ENCODE results near the gene CDK3.

Gene CDK3

DNA sequence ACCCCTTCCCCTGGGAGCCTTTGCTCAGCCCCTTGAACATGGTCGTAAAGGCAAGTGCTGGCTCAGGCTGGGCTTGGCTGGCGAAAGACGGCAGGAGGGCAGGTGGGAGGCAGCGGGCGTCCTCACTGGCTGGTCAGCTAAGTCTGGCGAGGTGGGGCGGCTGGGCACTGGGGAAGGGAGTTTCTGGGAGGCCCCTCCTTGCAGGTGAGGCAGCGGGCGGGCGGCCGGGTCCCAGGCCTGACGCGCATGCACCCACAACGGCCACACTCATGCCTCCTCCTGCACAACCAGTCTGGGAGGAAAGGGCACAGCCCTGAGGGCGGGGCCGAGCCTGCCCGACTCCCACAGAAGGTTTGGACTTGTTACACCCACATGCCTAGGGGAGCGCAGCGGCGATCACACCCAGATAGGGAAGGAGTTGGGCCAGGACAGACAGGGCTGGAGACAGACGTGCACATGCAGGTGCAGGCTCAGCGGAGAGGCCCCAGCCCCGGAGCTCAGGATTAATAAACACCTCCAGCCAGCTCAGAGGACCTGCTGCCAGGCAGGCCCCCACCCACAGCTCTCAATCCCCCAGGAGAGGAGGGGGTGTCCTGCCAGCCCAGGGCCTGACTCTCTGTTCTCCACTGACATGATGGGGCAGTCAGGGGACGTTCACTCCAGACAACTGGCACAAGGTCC lies 26.6 kb downstream of the CDK3 start, which contains the start of gene EVPL:
Gene EVPL, minus strand, starts transcription at position 148 of the 681 bp plus-strand sequence. Its CDS starts 108 bp downstream, at position 40.
- WGBS (ENCODE audit: insufficient coverage): 48% methylated on average over 15 of the region's 24 CpGs
- peak within 1 kb of the TSS in 2 of 7 experiments; percentile 19 to 55 for H3K4me3 ChIP-seq (ENCODE audit: control insufficient read depth in 1 of 7, extremely low read depth in 1 of 7, insufficient read depth in 4 of 7, low read depth in 2 of 7, low read length in 6 of 7)

GRCh38 chr17:76032073-76032779 lies 31.6 kb downstream of the CDK3 start:
- H3K4me3 ChIP-seq (ENCODE audit: control insufficient read depth in 1 of 7, extremely low read depth in 1 of 7, insufficient read depth in 4 of 7, low read depth in 2 of 7, low read length in 6 of 7): no peak overlapping the region
- peaks cover 0 to 46% (median 35%) of the 10 kb centered on the region in 4 experiments for H3K4me1 ChIP-seq (ENCODE audit: control extremely low read depth in 1 of 4, control insufficient read depth in 4 of 4, insufficient read depth in 4 of 4, low read length in 3 of 4)
- CTCF ChIA-PET: interaction anchor here (0.9 to 9.9 kb wide), 8 partner anchors 14 to 33 kb away, joined by 3 to 104 read pairs (median 4); no protein-coding TSS in a partner anchor
- peaks cover 0 to 9% (median 0%) of the 10 kb centered on the region in 5 experiments for H3K9me3 ChIP-seq (ENCODE audit: control extremely low read depth in 1 of 5, control insufficient read depth in 4 of 5, insufficient read depth in 2 of 5, low read depth in 1 of 5, low read length in 4 of 5)
- peaks cover 0 to 4% (median 2%) of the 10 kb centered on the region in 4 experiments for H3K36me3 ChIP-seq (ENCODE audit: control insufficient read depth in 4 of 4, insufficient read depth in 4 of 4, low read length in 3 of 4)
- no peaks in the 10 kb centered on the region for H3K27me3 ChIP-seq (replicated peaks in 2 of 5; ENCODE audit: control insufficient read depth in 4 of 5, insufficient read depth in 5 of 5, low read length in 4 of 5)
- peak in 2 of 3 donors; percentile 25 to 32 for DNase-seq
- 95% methylated on average over 16 of the region's 20 CpGs for WGBS (ENCODE audit: insufficient coverage)
- no peak overlapping the region for H3K27ac ChIP-seq (ENCODE audit: insufficient read depth in 1 of 2, low read depth in 1 of 2, low read length in 2 of 2, poor library complexity in 1 of 2, severe bottlenecking in 2 of 2)
- POLR2A ChIA-PET: interaction anchor here (0.6 kb wide), 1 partner anchor 96 kb away, joined by 4 read pairs; no protein-coding TSS in a partner anchor

More for the DNA sequence above, 26.6 kb downstream of the CDK3 start, which contains the start of gene EVPL:
- DNase-seq: peak in 1 of 3 donors; percentile 29
- POLR2A ChIA-PET: no interaction called here
- CTCF ChIA-PET: interaction anchor here (1.3 to 9.9 kb wide), 2 partner anchors 16 to 26 kb away, joined by 3 to 104 read pairs; partner anchors contain the start of gene CDK3
- Histone ChIP-seq H3K27me3 (replicated peaks in 2 of 5; ENCODE audit: control insufficient read depth in 4 of 5, insufficient read depth in 5 of 5, low read length in 4 of 5) (no peaks in the 10 kb centered on the region), H3K27ac (ENCODE audit: insufficient read depth in 1 of 2, low read depth in 1 of 2, low read length in 2 of 2, poor library complexity in 1 of 2, severe bottlenecking in 2 of 2) (no peak within 1 kb of the TSS), H3K36me3 (ENCODE audit: control insufficient read depth in 4 of 4, insufficient read depth in 4 of 4, low read length in 3 of 4) (peaks cover 0 to 3% (median 0%) of the 10 kb centered on the region in 4 experiments), H3K9me3 (ENCODE audit: control extremely low read depth in 1 of 5, control insufficient read depth in 4 of 5, insufficient read depth in 2 of 5, low read depth in 1 of 5, low read length in 4 of 5) (peaks cover 0 to under 1% (median 0%) of the 10 kb centered on the region in 5 experiments), H3K4me1 (ENCODE audit: control extremely low read depth in 1 of 4, control insufficient read depth in 4 of 4, insufficient read depth in 4 of 4, low read length in 3 of 4) (peaks cover 0 to 42% (median 38%) of the 10 kb centered on the region in 4 experiments)

DNA sequence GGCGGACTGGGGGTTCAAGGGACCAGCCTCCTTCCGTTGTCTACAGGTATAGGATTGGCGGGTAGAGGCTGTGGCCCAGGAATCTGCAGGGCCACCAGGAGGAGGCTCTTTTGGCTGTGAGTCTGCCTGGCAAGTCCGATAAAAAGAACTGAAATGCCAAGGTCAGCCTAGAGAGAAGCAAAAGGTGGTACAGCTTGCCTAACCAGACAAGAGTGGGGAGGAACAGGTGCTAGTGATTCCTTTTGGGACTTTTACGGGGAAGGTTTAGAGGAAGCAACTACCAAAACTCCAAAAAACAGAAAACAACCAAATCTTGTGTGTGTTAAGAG lies 32.1 kb downstream of the CDK3 start:
- ChIA-PET CTCF (interaction anchor here (0.9 to 9.9 kb wide), 6 partner anchors 14 to 33 kb away, joined by 3 to 104 read pairs (median 6); no protein-coding TSS in a partner anchor), POLR2A (no interaction called here)
- no peak overlapping the region for H3K4me3 ChIP-seq (ENCODE audit: control insufficient read depth in 1 of 7, extremely low read depth in 1 of 7, insufficient read depth in 4 of 7, low read depth in 2 of 7, low read length in 6 of 7)
- peaks cover 0 to 41% (median 31%) of the 10 kb centered on the region in 4 experiments for H3K4me1 ChIP-seq (ENCODE audit: control extremely low read depth in 1 of 4, control insufficient read depth in 4 of 4, insufficient read depth in 4 of 4, low read length in 3 of 4)
- peaks cover 0 to 4% (median 2%) of the 10 kb centered on the region in 4 experiments for H3K36me3 ChIP-seq (ENCODE audit: control insufficient read depth in 4 of 4, insufficient read depth in 4 of 4, low read length in 3 of 4)
- WGBS (ENCODE audit: insufficient coverage): 97% methylated on average over 4 of the region's 5 CpGs
- no peak overlapping the region for H3K27ac ChIP-seq (ENCODE audit: insufficient read depth in 1 of 2, low read depth in 1 of 2, low read length in 2 of 2, poor library complexity in 1 of 2, severe bottlenecking in 2 of 2)
- DNase-seq: no peak
- peaks cover 0 to 9% (median 0%) of the 10 kb centered on the region in 5 experiments for H3K9me3 ChIP-seq (ENCODE audit: control extremely low read depth in 1 of 5, control insufficient read depth in 4 of 5, insufficient read depth in 2 of 5, low read depth in 1 of 5, low read length in 4 of 5)
- H3K27me3 ChIP-seq (replicated peaks in 2 of 5; ENCODE audit: control insufficient read depth in 4 of 5, insufficient read depth in 5 of 5, low read length in 4 of 5): no peaks in the 10 kb centered on the region

DNA sequence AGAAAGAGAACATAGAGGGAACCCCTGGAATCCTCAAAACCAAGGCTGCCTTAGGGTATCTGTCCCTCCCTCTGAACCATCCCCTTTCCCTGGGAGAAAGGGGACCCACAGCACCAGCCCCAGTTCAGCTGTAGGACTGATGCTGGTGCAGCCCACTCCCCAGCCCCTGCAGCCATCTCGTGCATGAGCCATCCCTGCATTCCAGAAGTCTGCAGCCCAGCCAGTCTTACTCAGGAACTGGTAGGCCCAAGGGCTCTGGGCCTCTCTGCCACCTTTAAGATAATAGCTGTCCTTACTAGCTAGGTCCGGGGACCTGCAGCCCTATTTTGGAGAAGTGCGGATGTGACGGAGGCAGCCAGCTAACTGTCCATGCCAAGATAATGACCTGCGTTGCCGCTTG lies 32.5 kb downstream of the CDK3 start:
- H3K4me1 ChIP-seq (ENCODE audit: control extremely low read depth in 1 of 4, control insufficient read depth in 4 of 4, insufficient read depth in 4 of 4, low read length in 3 of 4): peaks cover 0 to 39% (median 29%) of the 10 kb centered on the region in 4 experiments
- WGBS (ENCODE audit: insufficient coverage): 95% methylated on average over 5 of the region's 6 CpGs
- no peaks in the 10 kb centered on the region for H3K27me3 ChIP-seq (replicated peaks in 2 of 5; ENCODE audit: control insufficient read depth in 4 of 5, insufficient read depth in 5 of 5, low read length in 4 of 5)
- no peak overlapping the region for H3K4me3 ChIP-seq (ENCODE audit: control insufficient read depth in 1 of 7, extremely low read depth in 1 of 7, insufficient read depth in 4 of 7, low read depth in 2 of 7, low read length in 6 of 7)
- no peak overlapping the region for H3K27ac ChIP-seq (ENCODE audit: insufficient read depth in 1 of 2, low read depth in 1 of 2, low read length in 2 of 2, poor library complexity in 1 of 2, severe bottlenecking in 2 of 2)
- peaks cover 0 to 9% (median 0%) of the 10 kb centered on the region in 5 experiments for H3K9me3 ChIP-seq (ENCODE audit: control extremely low read depth in 1 of 5, control insufficient read depth in 4 of 5, insufficient read depth in 2 of 5, low read depth in 1 of 5, low read length in 4 of 5)
- DNase-seq: no peak
- ChIA-PET POLR2A (no interaction called here), CTCF (interaction anchor here (0.9 to 9.9 kb wide), 6 partner anchors 14 to 33 kb away, joined by 3 to 104 read pairs (median 6); no protein-coding TSS in a partner anchor)
- H3K36me3 ChIP-seq (ENCODE audit: control insufficient read depth in 4 of 4, insufficient read depth in 4 of 4, low read length in 3 of 4): peaks cover 0 to 7% (median 2%) of the 10 kb centered on the region in 4 experiments

GRCh38 chr17:76034428-76035350 lies 34.0 kb downstream of the CDK3 start:
- Histone ChIP-seq H3K4me1 (ENCODE audit: control extremely low read depth in 1 of 4, control insufficient read depth in 4 of 4, insufficient read depth in 4 of 4, low read length in 3 of 4) (peaks cover 0 to 23% (median 14%) of the 10 kb centered on the region in 4 experiments), H3K4me3 (ENCODE audit: control insufficient read depth in 1 of 7, extremely low read depth in 1 of 7, insufficient read depth in 4 of 7, low read depth in 2 of 7, low read length in 6 of 7) (no peak overlapping the region), H3K27me3 (replicated peaks in 2 of 5; ENCODE audit: control insufficient read depth in 4 of 5, insufficient read depth in 5 of 5, low read length in 4 of 5) (no peaks in the 10 kb centered on the region), H3K9me3 (ENCODE audit: control extremely low read depth in 1 of 5, control insufficient read depth in 4 of 5, insufficient read depth in 2 of 5, low read depth in 1 of 5, low read length in 4 of 5) (peaks cover 0 to 9% (median 0%) of the 10 kb centered on the region in 5 experiments), H3K27ac (ENCODE audit: insufficient read depth in 1 of 2, low read depth in 1 of 2, low read length in 2 of 2, poor library complexity in 1 of 2, severe bottlenecking in 2 of 2) (no peak overlapping the region), H3K36me3 (ENCODE audit: control insufficient read depth in 4 of 4, insufficient read depth in 4 of 4, low read length in 3 of 4) (peaks cover 5 to 22% (median 14%) of the 10 kb centered on the region in 4 experiments)
- no peak for DNase-seq
- CTCF ChIA-PET: interaction anchor here (0.8 to 9.9 kb wide), 7 partner anchors 15 to 147 kb away, joined by 3 to 104 read pairs (median 5); no protein-coding TSS in a partner anchor
- WGBS (ENCODE audit: insufficient coverage): 94% methylated on average over 12 of the region's 13 CpGs
- POLR2A ChIA-PET: no interaction called here

DNA sequence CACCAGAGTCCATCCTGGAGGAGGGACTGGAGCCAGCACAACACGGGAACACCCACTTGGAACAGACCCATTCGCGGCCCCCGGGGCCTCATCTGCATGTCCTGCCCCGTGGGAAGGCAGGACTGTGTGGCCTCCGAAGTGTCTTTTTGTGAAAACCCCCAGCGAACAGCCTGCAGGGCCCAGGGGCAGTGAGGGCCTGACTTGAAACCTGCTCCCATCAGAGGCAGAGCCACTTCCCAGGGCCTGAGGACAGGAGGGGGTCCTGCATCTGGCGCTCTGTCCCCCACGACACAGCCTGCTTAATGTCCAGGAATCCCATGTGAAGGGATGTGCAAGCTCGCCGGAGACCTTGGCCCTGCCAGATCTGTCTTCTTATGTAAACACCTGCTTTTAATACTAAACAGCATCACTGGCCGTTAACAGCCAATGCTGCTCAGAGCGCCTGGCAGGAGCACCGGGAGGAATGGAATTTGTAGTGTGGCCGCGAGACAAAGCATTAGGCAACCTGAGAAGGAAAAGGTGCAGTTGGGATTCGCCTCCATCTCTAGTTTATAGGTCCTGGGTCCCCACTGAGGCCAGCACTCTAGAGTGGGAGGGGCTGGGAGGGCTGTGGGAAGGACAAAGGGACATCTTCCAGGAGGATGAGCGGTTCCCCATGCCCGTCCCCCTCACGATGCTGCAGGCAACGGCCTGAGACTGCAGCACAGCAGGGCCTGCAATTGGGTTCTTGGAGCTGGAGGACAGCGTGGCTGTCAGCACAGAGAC lies 36.0 kb downstream of the CDK3 start:
- no peaks in the 10 kb centered on the region for H3K27me3 ChIP-seq (replicated peaks in 2 of 5; ENCODE audit: control insufficient read depth in 4 of 5, insufficient read depth in 5 of 5, low read length in 4 of 5)
- H3K36me3 ChIP-seq (ENCODE audit: control insufficient read depth in 4 of 4, insufficient read depth in 4 of 4, low read length in 3 of 4): peaks cover 12 to 42% (median 34%) of the 10 kb centered on the region in 4 experiments
- no peak for DNase-seq
- ChIA-PET CTCF (interaction anchor here (1.2 to 9.9 kb wide), 4 partner anchors 17 to 37 kb away, joined by 3 to 104 read pairs (median 4); no protein-coding TSS in a partner anchor), POLR2A (interaction anchor here (0.6 kb wide), 1 partner anchor 27 kb away, joined by 3 read pairs; no protein-coding TSS in a partner anchor)
- H3K4me3 ChIP-seq (ENCODE audit: control insufficient read depth in 1 of 7, extremely low read depth in 1 of 7, insufficient read depth in 4 of 7, low read depth in 2 of 7, low read length in 6 of 7): no peak overlapping the region
- H3K4me1 ChIP-seq (ENCODE audit: control extremely low read depth in 1 of 4, control insufficient read depth in 4 of 4, insufficient read depth in 4 of 4, low read length in 3 of 4): peaks cover 0 to 13% (median 5%) of the 10 kb centered on the region in 4 experiments
- peaks cover 0 to 9% (median 0%) of the 10 kb centered on the region in 5 experiments for H3K9me3 ChIP-seq (ENCODE audit: control extremely low read depth in 1 of 5, control insufficient read depth in 4 of 5, insufficient read depth in 2 of 5, low read depth in 1 of 5, low read length in 4 of 5)
- WGBS (ENCODE audit: insufficient coverage): 95% methylated on average over 18 of the region's 22 CpGs
- H3K27ac ChIP-seq (ENCODE audit: insufficient read depth in 1 of 2, low read depth in 1 of 2, low read length in 2 of 2, poor library complexity in 1 of 2, severe bottlenecking in 2 of 2): no peak overlapping the region
